HUES48 (cell line): Measurements from ENCODE around the gene NELFCD.

Experiments
- H3K27ac ChIP-seq: one replicate; pipeline ENCODE4 v1.7.0; 2013; ENCODE audit warnings: low read depth, low read length, inconsistent platforms
- H3K27me3 ChIP-seq: 2 replicates; pipeline ENCODE4 v1.6.1; 2013; ENCODE audit warnings: mild to moderate bottlenecking, low read length; ENCODE audit not compliant: control insufficient read depth, insufficient read depth
- H3K36me3 ChIP-seq: 2 replicates; pipeline ENCODE4 v1.6.1; 2013; ENCODE audit warnings: low read length; ENCODE audit not compliant: control insufficient read depth, insufficient read depth
- H3K4me1 ChIP-seq: 2 replicates; pipeline ENCODE4 v1.6.1; 2013; ENCODE audit warnings: mild to moderate bottlenecking, low read length; ENCODE audit not compliant: control insufficient read depth, insufficient read depth
- H3K4me3 ChIP-seq: 2 replicates; pipeline ENCODE4 v1.5.1; 2013; ENCODE audit warnings: mild to moderate bottlenecking, low read depth, low read length
- H3K9ac ChIP-seq: 2 replicates; pipeline ENCODE4 v1.6.1; 2013; ENCODE audit warnings: mild to moderate bottlenecking, low read depth, low read length, moderate library complexity
- H3K9me3 ChIP-seq: 2 replicates; pipeline ENCODE4 v1.6.1; 2013; ENCODE audit warnings: low read length; ENCODE audit not compliant: control insufficient read depth, insufficient read depth

The NELFCD gene

GRCh38 chr20:58987790-58988564 lies 6.9 kb downstream of the NELFCD start:
- Histone ChIP-seq H3K9me3 (no peaks in the 10 kb centered on the region), H3K27ac (no peak overlapping the region), H3K4me1 (no peaks in the 10 kb centered on the region), H3K36me3 (peaks cover 72% of the 10 kb centered on the region), H3K27me3 (no peaks in the 10 kb centered on the region), H3K9ac (no peak overlapping the region), H3K4me3 (no peak overlapping the region)

- no peak overlapping the region for H3K27ac ChIP-seq
- H3K4me3 ChIP-seq, result no peak overlapping the region
- no peaks in the 10 kb centered on the region for H3K9me3 ChIP-seq
- peaks cover 77% of the 10 kb centered on the region for H3K36me3 ChIP-seq
- no peaks in the 10 kb centered on the region for H3K27me3 ChIP-seq
- no peak overlapping the region for H3K9ac ChIP-seq
- H3K4me1 ChIP-seq, result no peaks in the 10 kb centered on the region
Observed at GRCh38 chr20:58988565-58988882, 7.5 kb downstream of the NELFCD start.

GRCh38 chr20:58989196-58989595 lies 8.1 kb downstream of the NELFCD start:
- Histone ChIP-seq H3K4me1 (no peaks in the 10 kb centered on the region), H3K4me3 (no peak overlapping the region), H3K9me3 (no peaks in the 10 kb centered on the region), H3K9ac (no peak overlapping the region), H3K27me3 (no peaks in the 10 kb centered on the region), H3K36me3 (peaks cover 84% of the 10 kb centered on the region), H3K27ac (no peak overlapping the region)

GRCh38 chr20:58990651-58991445 lies 9.8 kb downstream of the NELFCD start:
- Histone ChIP-seq H3K9ac (no peak overlapping the region), H3K4me1 (no peaks in the 10 kb centered on the region), H3K4me3 (no peak overlapping the region), H3K27me3 (no peaks in the 10 kb centered on the region), H3K27ac (no peak overlapping the region), H3K36me3 (peaks cover 98% of the 10 kb centered on the region), H3K9me3 (no peaks in the 10 kb centered on the region)

GRCh38 chr20:58991715-58992114 lies 10.7 kb downstream of the NELFCD start:
- H3K27me3 ChIP-seq, result no peaks in the 10 kb centered on the region
- H3K9ac ChIP-seq, result no peak overlapping the region
- H3K4me1 ChIP-seq, result no peaks in the 10 kb centered on the region
- H3K36me3 ChIP-seq, result peaks cover 98% of the 10 kb centered on the region
- no peak overlapping the region for H3K4me3 ChIP-seq
- H3K27ac ChIP-seq, result no peak overlapping the region
- H3K9me3 ChIP-seq, result no peaks in the 10 kb centered on the region

GRCh38 chr20:58992911-58993310 lies 11.9 kb downstream of the NELFCD start:
- Histone ChIP-seq H3K27ac (no peak overlapping the region), H3K9ac (no peak overlapping the region), H3K9me3 (no peaks in the 10 kb centered on the region), H3K27me3 (no peaks in the 10 kb centered on the region), H3K4me3 (no peak overlapping the region), H3K4me1 (no peaks in the 10 kb centered on the region), H3K36me3 (peaks cover 96% of the 10 kb centered on the region)

- Histone ChIP-seq H3K27me3 (no peaks in the 10 kb centered on the region), H3K27ac (no peak overlapping the region), H3K9me3 (no peaks in the 10 kb centered on the region), H3K4me3 (no peak overlapping the region), H3K9ac (no peak overlapping the region), H3K4me1 (no peaks in the 10 kb centered on the region), H3K36me3 (peaks cover 89% of the 10 kb centered on the region)
Observed at GRCh38 chr20:58993332-58994248, 12.5 kb downstream of the NELFCD start.

GRCh38 chr20:58994390-58995159 lies 13.5 kb downstream of the NELFCD start:
- no peaks in the 10 kb centered on the region for H3K4me1 ChIP-seq
- no peak overlapping the region for H3K9ac ChIP-seq
- H3K36me3 ChIP-seq, result peaks cover 79% of the 10 kb centered on the region
- H3K9me3 ChIP-seq, result no peaks in the 10 kb centered on the region
- H3K4me3 ChIP-seq, result no peak overlapping the region
- H3K27ac ChIP-seq, result no peak overlapping the region
- no peaks in the 10 kb centered on the region for H3K27me3 ChIP-seq

GRCh38 chr20:58995461-58996225 lies 14.6 kb downstream of the NELFCD start:
- H3K4me3 ChIP-seq, result no peak overlapping the region

GRCh38 chr20:58996226-58996611 lies 15.2 kb downstream of the NELFCD start:
- Histone ChIP-seq H3K27me3 (no peaks in the 10 kb centered on the region), H3K4me1 (no peaks in the 10 kb centered on the region), H3K9me3 (no peaks in the 10 kb centered on the region), H3K36me3 (peaks cover 65% of the 10 kb centered on the region), H3K27ac (no peak overlapping the region), H3K4me3 (no peak overlapping the region), H3K9ac (no peak overlapping the region)

More at GRCh38 chr20:58995461-58996225, 14.6 kb downstream of the NELFCD start:
- H3K4me1 ChIP-seq, result no peaks in the 10 kb centered on the region
- no peak overlapping the region for H3K27ac ChIP-seq
- H3K27me3 ChIP-seq, result no peaks in the 10 kb centered on the region
- H3K9ac ChIP-seq, result no peak overlapping the region
- H3K9me3 ChIP-seq, result no peaks in the 10 kb centered on the region
- H3K36me3 ChIP-seq, result peaks cover 70% of the 10 kb centered on the region
